ENCODE results near the gene C3AR1. TPM values are rescaled to one million over a fixed set of nuclear protein-coding genes. Genes with fewer than 3 reads are reported as not detected.
"Not testable (repeated sequence)": the region's sequence is repeated elsewhere in the genome, so short reads cannot be mapped to it uniquely, and the experiment has no call there.

The C3AR1 gene
- total RNA-seq, 1 experiment from 2014 or later: 1.3 TPM

GRCh38 chr12:8028267-8028666 lies 37.9 kb downstream of the C3AR1 start:
- no peak for DNase-seq (ENCODE audit: low read depth)

DNA sequence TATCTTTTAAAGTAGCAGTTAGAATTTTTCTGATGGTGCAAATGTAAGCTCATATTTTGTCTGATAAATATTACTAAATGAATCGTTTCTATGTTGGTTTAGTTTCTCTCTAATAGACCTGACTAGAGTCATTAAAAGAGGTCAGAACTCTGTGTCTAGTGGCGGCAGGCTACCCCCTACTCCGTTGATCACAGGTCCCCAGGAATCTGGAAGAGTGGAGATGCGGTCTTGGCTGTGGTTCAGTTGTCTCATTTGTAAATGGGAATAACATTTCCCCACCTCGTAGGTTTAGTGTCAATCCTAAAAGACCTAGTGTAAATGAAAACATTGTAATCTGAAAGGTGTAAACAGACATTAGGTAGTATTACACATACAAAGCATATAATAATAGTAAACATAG lies 38.3 kb downstream of the C3AR1 start:
- no peak for DNase-seq (ENCODE audit: low read depth)

- DNase-seq (ENCODE audit: low read depth): peak; percentile 98
These were observed 39.8 kb downstream of the C3AR1 start for GRCh38 chr12:8026291-8026900.

DNA sequence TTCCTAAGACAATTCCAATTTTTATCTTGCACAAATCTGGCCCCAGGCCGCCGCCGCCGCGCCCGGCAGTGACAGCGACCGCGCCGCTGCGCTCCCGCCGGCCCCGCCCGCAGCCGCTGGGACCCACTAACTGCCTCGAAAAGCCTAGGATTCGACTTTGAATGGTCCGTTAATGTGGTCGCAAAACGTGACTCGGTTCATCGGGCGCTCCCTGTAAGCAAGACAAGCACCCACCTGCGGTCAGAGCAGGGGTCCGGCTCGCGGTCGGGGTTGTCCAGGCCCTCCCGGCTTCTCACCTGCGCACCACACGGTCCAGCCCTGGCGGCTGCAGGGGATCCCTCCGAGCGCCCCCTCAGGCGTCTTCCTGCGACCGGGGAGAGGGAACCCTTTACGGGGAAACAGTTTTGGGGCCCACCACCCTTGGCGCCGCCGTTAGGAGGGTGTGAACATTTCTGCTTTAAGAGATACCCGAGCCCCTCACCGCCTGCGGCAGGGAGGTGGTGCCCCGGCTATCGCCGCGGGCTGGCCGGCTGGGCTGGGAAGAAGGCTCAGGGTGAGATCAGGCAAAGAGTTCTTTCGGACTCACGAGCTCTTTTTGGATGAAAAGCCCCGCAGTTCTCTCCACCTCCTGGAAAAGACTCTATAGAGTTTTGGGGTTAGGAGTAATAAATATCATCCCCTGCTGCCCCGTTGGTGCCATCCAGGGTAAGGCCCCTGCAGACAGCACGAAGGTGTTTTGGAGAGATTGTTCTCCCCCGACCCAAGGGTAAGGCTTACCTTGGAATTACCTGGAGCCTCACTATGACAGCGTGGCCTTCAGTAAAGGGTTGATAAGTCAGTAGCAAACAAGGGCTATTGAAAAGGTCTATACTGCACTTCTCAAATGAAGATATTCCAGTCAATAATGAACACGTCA lies 47.2 kb downstream of the C3AR1 start:
- no peak for DNase-seq (ENCODE audit: low read depth)

DNA sequence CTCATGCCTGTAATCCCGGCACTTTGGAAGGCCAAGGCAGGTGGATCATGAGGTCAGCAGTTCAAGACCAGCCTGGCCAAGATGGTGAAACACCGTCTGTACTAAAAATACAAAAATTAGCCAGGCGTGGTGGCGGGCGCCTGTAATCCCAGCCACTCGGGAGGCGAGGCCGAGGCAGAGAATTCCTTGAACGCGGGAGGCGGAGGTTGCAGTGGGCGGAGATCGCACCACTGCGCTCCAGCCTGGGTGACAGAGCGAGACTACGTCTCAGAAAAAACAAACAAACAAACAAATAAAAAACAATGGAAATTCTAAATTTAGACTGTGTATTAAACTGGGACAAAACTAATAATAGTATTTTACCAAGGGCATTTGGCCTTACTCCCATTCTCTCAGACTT lies 47.9 kb downstream of the C3AR1 start:
- not testable (repeated sequence) for DNase-seq (ENCODE audit: low read depth)

- no peak for DNase-seq (ENCODE audit: low read depth)
These were observed 51.3 kb downstream of the C3AR1 start for GRCh38 chr12:8014836-8015235.

DNA sequence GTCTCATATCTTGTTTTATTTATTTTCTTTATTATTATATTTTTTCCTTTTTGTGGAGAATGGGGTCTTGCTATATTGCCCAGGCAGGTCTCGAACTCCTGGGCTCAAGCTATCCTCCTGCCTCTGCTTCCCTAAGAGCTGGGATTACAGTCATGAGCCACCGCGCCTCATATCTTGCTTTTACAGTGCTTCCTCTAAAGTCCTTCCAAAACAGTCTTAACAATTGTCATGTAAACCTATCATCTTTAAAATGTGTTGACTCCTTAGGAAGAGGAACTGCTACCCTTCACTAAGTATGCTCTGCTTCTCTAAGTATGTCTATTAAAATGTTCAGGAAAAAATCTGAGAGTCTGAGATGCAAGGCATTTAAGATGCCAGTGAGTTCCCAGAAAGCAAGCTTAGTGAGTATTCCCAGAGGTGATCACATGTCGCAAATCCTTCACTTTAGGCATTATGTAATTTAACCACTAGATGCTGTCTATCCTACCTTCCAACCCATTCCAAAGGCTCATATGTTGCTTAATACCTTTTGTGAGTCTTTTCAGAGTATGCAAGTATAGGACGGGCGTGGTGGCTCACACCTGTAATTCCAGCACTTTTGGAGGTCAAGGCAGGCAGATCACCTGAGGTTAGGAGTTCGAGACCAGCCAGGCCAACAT lies 53.4 kb downstream of the C3AR1 start:
- DNase-seq (ENCODE audit: low read depth): no peak

- no peak for DNase-seq (ENCODE audit: low read depth)
These were observed 54.8 kb downstream of the C3AR1 start for GRCh38 chr12:8011331-8011730.

Other genes starting within 250 kb of the C3AR1 start
- gene SLC2A14, start 193.4 kb downstream of the C3AR1 start, total RNA-seq (2014; rRNA removed; shearing (Covaris generic)): not detected in 2 replicates
- 12.1 and 13.0 TPM in 2 replicates for gene SLC2A3, start 130.2 kb downstream of the C3AR1 start, total RNA-seq (2014; rRNA removed; shearing (Covaris generic))
- 6.7 and 13.8 TPM in 2 replicates for gene FOXJ2, start 33.6 kb downstream of the C3AR1 start, total RNA-seq (2014; rRNA removed; shearing (Covaris generic))
- 39.0 and 44.7 TPM in 2 replicates for gene NECAP1, start 15.9 kb upstream of the C3AR1 start, total RNA-seq (2014; rRNA removed; shearing (Covaris generic))
- gene CLEC4A, start 57.3 kb upstream of the C3AR1 start, total RNA-seq (2014; rRNA removed; shearing (Covaris generic)): 0.96 TPM in 1 of 2 replicates, not detected in the other
- gene ZNF705A, start 90.7 kb upstream of the C3AR1 start, total RNA-seq (2014; rRNA removed; shearing (Covaris generic)): not detected in 2 replicates
- gene FAM90A1, start 161.3 kb upstream of the C3AR1 start, total RNA-seq (2014; rRNA removed; shearing (Covaris generic)): 0.07 TPM in 1 of 2 replicates, not detected in the other

All from M059J (cell line).